KMS-11 (cell line): ENCODE data around the gene CDAN1.
"Not testable (repeated sequence)": the region's sequence is repeated elsewhere in the genome, so short reads cannot be mapped to it uniquely, and the experiment has no call there.

ENCODE experiments used
- H2AFZ ChIP-seq: fragments of 200-600 bp; sonication (generic); 2 replicates; pipeline ENCODE4 v1.6.1; 2016; ENCODE audit warnings: antibody characterized with exemption, mixed run types, low read depth
- H3K27ac ChIP-seq: fragments of 200-600 bp; sonication (generic); 2 replicates; pipeline ENCODE4 v1.6.1; 2016; ENCODE audit warnings: mild to moderate bottlenecking, mixed run types
- H3K27me3 ChIP-seq: fragments of 200-600 bp; sonication (generic); 2 replicates; pipeline ENCODE4 v1.6.1; 2017; ENCODE audit warnings: mild to moderate bottlenecking, low read depth, mixed run types, moderate library complexity; ENCODE audit not compliant: insufficient read depth
- H3K36me3 ChIP-seq: fragments of 200-600 bp; sonication (generic); 2 replicates; pipeline ENCODE4 v1.6.1; 2017; ENCODE audit warnings: mild to moderate bottlenecking, mixed run types; ENCODE audit not compliant: insufficient read depth
- H3K4me1 ChIP-seq: fragments of 200-600 bp; sonication (generic); 2 replicates; pipeline ENCODE4 v1.6.1; 2016; ENCODE audit warnings: mild to moderate bottlenecking, low read depth, mixed run types; ENCODE audit not compliant: poor library complexity, severe bottlenecking
- H3K4me2 ChIP-seq: fragments of 200-600 bp; sonication (generic); 2 replicates; pipeline ENCODE4 v1.7.0; 2016; ENCODE audit warnings: mild to moderate bottlenecking, mixed run types
- H3K4me3 ChIP-seq: fragments of 200-600 bp; sonication (generic); IDR thresholded peaks from 2 replicates; pipeline ENCODE4 v1.6.1; 2017; ENCODE audit warnings: low read depth, low read length, mixed read lengths; ENCODE audit not compliant: insufficient read depth
- H3K79me2 ChIP-seq: fragments of 200-600 bp; sonication (generic); 2 replicates; pipeline ENCODE4 v1.6.1; 2016; ENCODE audit warnings: low read depth, mixed run types; ENCODE audit not compliant: insufficient read depth
- H3K9ac ChIP-seq: fragments of 200-600 bp; sonication (generic); 2 replicates; pipeline ENCODE4 v1.6.1; 2016; ENCODE audit warnings: mild to moderate bottlenecking, mixed run types
- H4K20me1 ChIP-seq: fragments of 200-600 bp; sonication (generic); 2 replicates; pipeline ENCODE4 v1.6.1; 2016; ENCODE audit warnings: mild to moderate bottlenecking, mixed run types; ENCODE audit not compliant: insufficient read depth
- CTCF ChIP-seq: fragments of 200-600 bp; sonication (generic); conservative IDR thresholded peaks from 2 replicates; pipeline ENCODE4 v1.6.1; 2017; ENCODE audit warnings: low read depth, mild to moderate bottlenecking, antibody characterized with exemption, low read length, moderate library complexity, mixed read lengths

The CDAN1 gene

GRCh38 chr15:42688301-42688700, 48.6 kb downstream of the CDAN1 start:
- H3K4me1 ChIP-seq, result no peaks in the 10 kb centered on the region
- TF ChIP-seq CTCF, result no peak
- no peaks in the 10 kb centered on the region for H3K27me3 ChIP-seq
- no peak overlapping the region for H2AFZ ChIP-seq
- no peaks in the 10 kb centered on the region for H3K36me3 ChIP-seq
- H3K79me2 ChIP-seq, result no peaks in the 10 kb centered on the region
- no peak overlapping the region for H3K4me3 ChIP-seq
- no peak overlapping the region for H3K9ac ChIP-seq
- H3K4me2 ChIP-seq, result no peak overlapping the region
- no peak overlapping the region for H3K27ac ChIP-seq
- no peaks in the 10 kb centered on the region for H4K20me1 ChIP-seq

GRCh38 chr15:42687740-42688139, 49.2 kb downstream of the CDAN1 start:
- Histone ChIP-seq H4K20me1 (no peaks in the 10 kb centered on the region), H3K9ac (no peak overlapping the region), H2AFZ (no peak overlapping the region), H3K4me2 (no peak overlapping the region), H3K4me1 (no peaks in the 10 kb centered on the region), H3K36me3 (no peaks in the 10 kb centered on the region), H3K4me3 (no peak overlapping the region), H3K27me3 (no peaks in the 10 kb centered on the region), H3K27ac (no peak overlapping the region), H3K79me2 (no peaks in the 10 kb centered on the region)
- TF ChIP-seq CTCF, result no peak

- TF ChIP-seq CTCF, result no peak
- no peak overlapping the region for H3K9ac ChIP-seq
- no peak overlapping the region for H3K27ac ChIP-seq
- H3K4me1 ChIP-seq, result no peaks in the 10 kb centered on the region
- no peaks in the 10 kb centered on the region for H3K79me2 ChIP-seq
- H4K20me1 ChIP-seq, result no peaks in the 10 kb centered on the region
- no peak overlapping the region for H3K4me2 ChIP-seq
- no peaks in the 10 kb centered on the region for H3K36me3 ChIP-seq
- no peaks in the 10 kb centered on the region for H3K27me3 ChIP-seq
- H2AFZ ChIP-seq, result no peak overlapping the region
- no peak overlapping the region for H3K4me3 ChIP-seq
These were observed 50.6 kb downstream of the CDAN1 start for GRCh38 chr15:42686281-42686680.

- no peak for TF ChIP-seq CTCF
- Histone ChIP-seq H3K4me2 (no peak overlapping the region), H3K4me1 (no peaks in the 10 kb centered on the region), H3K27ac (no peak overlapping the region), H3K79me2 (no peaks in the 10 kb centered on the region), H3K36me3 (no peaks in the 10 kb centered on the region), H2AFZ (no peak overlapping the region), H4K20me1 (no peaks in the 10 kb centered on the region), H3K27me3 (no peaks in the 10 kb centered on the region), H3K9ac (no peak overlapping the region), H3K4me3 (no peak overlapping the region)
These were observed 55.8 kb downstream of the CDAN1 start for GRCh38 chr15:42681119-42681518.

GRCh38 chr15:42680142-42680482, 56.8 kb downstream of the CDAN1 start:
- H3K79me2 ChIP-seq, H4K20me1 ChIP-seq, H3K4me2 ChIP-seq, H3K36me3 ChIP-seq, H3K4me1 ChIP-seq, H2AFZ ChIP-seq, H3K9ac ChIP-seq, H3K27ac ChIP-seq, H3K4me3 ChIP-seq, H3K27me3 ChIP-seq: not testable (repeated sequence)
